Endothelial cell (in vitro differentiated cells): ENCODE measurements around the gene VAV1. TPM values are rescaled to one million over a fixed set of nuclear protein-coding genes. Genes with fewer than 3 reads are reported as not detected.

ENCODE experiments used
- DNase-seq: peaks from one replicate; pipeline ENCODE4 v3.0.0; 2021; ENCODE audit warnings: low spot score
- H3K27ac Mint-ChIP-seq: one replicate; pipeline ENCODE4 v1.8.0; 2021; ENCODE audit warnings: mixed read lengths, inconsistent platforms; ENCODE audit not compliant: unreplicated experiment
- H3K27me3 Mint-ChIP-seq: one replicate; pipeline ENCODE4 v1.8.0; 2021; ENCODE audit warnings: mild to moderate bottlenecking, moderate library complexity, mixed read lengths, inconsistent platforms; ENCODE audit not compliant: unreplicated experiment
- H3K36me3 Mint-ChIP-seq: one replicate; pipeline ENCODE4 v1.8.0; 2021; ENCODE audit warnings: mild to moderate bottlenecking, low read depth, mixed read lengths, inconsistent platforms; ENCODE audit not compliant: unreplicated experiment
- H3K4me1 Mint-ChIP-seq: one replicate; pipeline ENCODE4 v1.8.0; 2021; ENCODE audit warnings: mild to moderate bottlenecking, mixed read lengths, inconsistent platforms; ENCODE audit not compliant: unreplicated experiment
- H3K4me3 Mint-ChIP-seq: one replicate; pipeline ENCODE4 v1.8.0; 2021; ENCODE audit warnings: mild to moderate bottlenecking, mixed read lengths, inconsistent platforms; ENCODE audit not compliant: unreplicated experiment
- H3K9me3 Mint-ChIP-seq: one replicate; pipeline ENCODE4 v1.8.0; 2021; ENCODE audit warnings: mixed read lengths, inconsistent platforms; ENCODE audit not compliant: unreplicated experiment
- CTCF ChIP-seq: fragments of 200-600 bp; sonication (generic); IDR thresholded peaks from one replicate; pipeline ENCODE4 v1.5.0; 2021; ENCODE audit warnings: antibody characterized with exemption; ENCODE audit not compliant: unreplicated experiment
- total RNA-seq: library from RNA; stranded (reverse); fragmentation: NEBNext Ultra II Directional; extraction: Animal tissue kit (Norgen Biotek cat#: 25700); gene quantifications from one replicate; pipeline ENCODE4 v1.2.1, GENCODE V29; 2021; ENCODE audit not compliant: unreplicated experiment

Gene VAV1
- total RNA-seq, 1 donor from 2014 or later: not detected

- H3K4me3 Mint-ChIP-seq: no peak overlapping the region
- no peak for TF ChIP-seq CTCF
- peaks cover 9% of the 10 kb centered on the region for H3K27me3 Mint-ChIP-seq
- peaks cover 24% of the 10 kb centered on the region for H3K4me1 Mint-ChIP-seq
- H3K9me3 Mint-ChIP-seq: no peaks in the 10 kb centered on the region
- DNase-seq: no peak
- H3K27ac Mint-ChIP-seq: no peak overlapping the region
- H3K36me3 Mint-ChIP-seq: no peaks in the 10 kb centered on the region
Observed at GRCh38 chr19:6725513-6726231, 46.8 kb upstream of the VAV1 start.

GRCh38 chr19:6728346-6728745 is 44.2 kb upstream of the VAV1 start:
- no peak overlapping the region for H3K27ac Mint-ChIP-seq
- H3K36me3 Mint-ChIP-seq: peaks cover 7% of the 10 kb centered on the region
- no peak for DNase-seq
- no peaks in the 10 kb centered on the region for H3K9me3 Mint-ChIP-seq
- peak overlapping the region; percentile 37 for H3K4me3 Mint-ChIP-seq
- H3K27me3 Mint-ChIP-seq: peaks cover 12% of the 10 kb centered on the region
- no peak for TF ChIP-seq CTCF
- peaks cover 21% of the 10 kb centered on the region for H3K4me1 Mint-ChIP-seq

GRCh38 chr19:6729573-6730152 is 42.8 kb upstream of the VAV1 start:
- H3K9me3 Mint-ChIP-seq: no peaks in the 10 kb centered on the region
- DNase-seq: no peak
- no peak for TF ChIP-seq CTCF
- peaks cover 15% of the 10 kb centered on the region for H3K4me1 Mint-ChIP-seq
- no peak overlapping the region for H3K4me3 Mint-ChIP-seq
- H3K27ac Mint-ChIP-seq: no peak overlapping the region
- peaks cover 9% of the 10 kb centered on the region for H3K27me3 Mint-ChIP-seq
- peaks cover 12% of the 10 kb centered on the region for H3K36me3 Mint-ChIP-seq

- Mint-ChIP-seq H3K36me3 (peaks cover 12% of the 10 kb centered on the region), H3K9me3 (no peaks in the 10 kb centered on the region), H3K4me1 (peaks cover 10% of the 10 kb centered on the region), H3K27me3 (peaks cover 11% of the 10 kb centered on the region), H3K4me3 (no peak overlapping the region), H3K27ac (no peak overlapping the region)
- TF ChIP-seq CTCF: no peak
- no peak for DNase-seq
Observed at GRCh38 chr19:6730153-6730804, 42.2 kb upstream of the VAV1 start.
